HEK293 (cell line): Measurements from ENCODE around the gene LARP1.

Source experiments
- CTCF ChIA-PET: fragments of 350-600 bp; formaldehyde crosslinking; extraction: SDS; loops from one replicate; lab custom pipeline; 2021; ENCODE audit warnings: antibody characterized with exemption; lab: Yijun Ruan, JAX
- POLR2A ChIA-PET: fragments of 300-600 bp; formaldehyde crosslinking; extraction: SDS; loops from one replicate; lab custom pipeline; 2020; ENCODE audit warnings: antibody characterized with exemption, inconsistent platforms; lab: Yijun Ruan, JAX
- H3K27ac ChIP-seq: fragments of 200-500 bp; sonication (Bioruptor generic); 2 replicates; pipeline ENCODE4 v1.5.1; 2014; ENCODE audit warnings: low read depth, low read length, control low read depth, inconsistent platforms; ENCODE audit errors: extremely low read depth
- H3K36me3 ChIP-seq, 2 experiments: fragments of 200-500 bp in 1 of 2; sonication (Bioruptor generic) in 1 of 2; 1 replicate in 1 of 2; 2 replicates in 1 of 2; pipeline ENCODE4 v1.5.1; 2014 to 2017; ENCODE audit warnings: inconsistent platforms in 2 of 2, low read length in 2 of 2; ENCODE audit not compliant: control insufficient read depth in 2 of 2, insufficient read depth in 1 of 2
- H3K4me1 ChIP-seq: fragments of 200-500 bp; sonication (Bioruptor generic); 2 replicates; pipeline ENCODE4 v1.5.1; 2014; ENCODE audit warnings: mild to moderate bottlenecking, low read length, inconsistent platforms; ENCODE audit not compliant: control insufficient read depth, insufficient read depth
- H3K4me3 ChIP-seq: 2 replicates; pipeline ENCODE4 v1.5.1; 2011; ENCODE audit warnings: low read depth, mild to moderate bottlenecking, control low read depth, low read length, moderate library complexity
- H3K9me3 ChIP-seq: fragments of 200-500 bp; sonication (Bioruptor generic); 2 replicates; pipeline ENCODE4 v1.5.1; 2014; ENCODE audit warnings: low read depth, low read length, inconsistent platforms; ENCODE audit not compliant: control insufficient read depth, insufficient read depth
- BCL11A ChIP-seq: fragments of 450-650 bp; formaldehyde crosslinking; IDR thresholded peaks from 2 replicates; pipeline ENCODE4 v1.5.1; 2016; ENCODE audit warnings: low read depth, missing biosample characterization, missing genetic modification characterization
- BCL6B ChIP-seq: fragments of 450-650 bp; formaldehyde crosslinking; IDR thresholded peaks from 2 replicates; pipeline ENCODE4 v1.5.1; 2017; ENCODE audit warnings: missing biosample characterization, missing genetic modification characterization
- GLIS2 ChIP-seq: fragments of 450-650 bp; formaldehyde crosslinking; IDR thresholded peaks from 2 replicates; pipeline ENCODE4 v1.5.1; 2016; ENCODE audit warnings: missing biosample characterization, missing genetic modification characterization
- HOXA7 ChIP-seq: sonication (generic); formaldehyde crosslinking; IDR thresholded peaks from 2 replicates; pipeline ENCODE4 v1.8.1; 2022; ENCODE audit warnings: missing genetic modification reagents, borderline replicate concordance
- KLF17 ChIP-seq: fragments of 450-650 bp; formaldehyde crosslinking; IDR thresholded peaks from 2 replicates; pipeline ENCODE4 v1.5.1; 2016; ENCODE audit warnings: missing biosample characterization, missing genetic modification characterization
- MEIS1 ChIP-seq: sonication (generic); formaldehyde crosslinking; IDR thresholded peaks from 2 replicates; pipeline ENCODE4 v1.8.1; 2022; ENCODE audit warnings: missing genetic modification reagents, mild to moderate bottlenecking, borderline replicate concordance
- RBAK ChIP-seq: fragments of 450-650 bp; formaldehyde crosslinking; IDR thresholded peaks from 2 replicates; pipeline ENCODE4 v1.5.1; 2016; ENCODE audit warnings: missing biosample characterization, missing genetic modification characterization
- YY2 ChIP-seq: fragments of 450-650 bp; formaldehyde crosslinking; IDR thresholded peaks from 2 replicates; pipeline ENCODE4 v1.5.1; 2016; ENCODE audit warnings: missing biosample characterization, missing genetic modification characterization
- ZBTB1 ChIP-seq: fragments of 450-650 bp; formaldehyde crosslinking; IDR thresholded peaks from 2 replicates; pipeline ENCODE4 v1.5.1; 2016; ENCODE audit warnings: missing biosample characterization, missing genetic modification characterization
- ZNF10 ChIP-seq: fragments of 450-650 bp; formaldehyde crosslinking; IDR thresholded peaks from 2 replicates; pipeline ENCODE4 v1.5.1; 2017; ENCODE audit warnings: missing biosample characterization, missing genetic modification characterization
- ZNF121 ChIP-seq: fragments of 450-650 bp; formaldehyde crosslinking; IDR thresholded peaks from 2 replicates; pipeline ENCODE4 v1.5.1; 2016; ENCODE audit warnings: missing biosample characterization, missing genetic modification characterization
- ZNF146 ChIP-seq: fragments of 450-650 bp; formaldehyde crosslinking; IDR thresholded peaks from 2 replicates; pipeline ENCODE4 v1.5.1; 2016; ENCODE audit warnings: missing biosample characterization, missing genetic modification characterization
- ZNF169 ChIP-seq: fragments of 450-650 bp; formaldehyde crosslinking; IDR thresholded peaks from 2 replicates; pipeline ENCODE4 v1.5.1; 2016; ENCODE audit warnings: missing biosample characterization, missing genetic modification characterization
- ZNF174 ChIP-seq: fragments of 450-650 bp; formaldehyde crosslinking; IDR thresholded peaks from 2 replicates; pipeline ENCODE4 v1.5.0; 2017; ENCODE audit warnings: missing biosample characterization, mild to moderate bottlenecking, missing genetic modification characterization
- ZNF175 ChIP-seq: fragments of 450-650 bp; formaldehyde crosslinking; IDR thresholded peaks from 2 replicates; pipeline ENCODE4 v1.5.1; 2016; ENCODE audit warnings: missing biosample characterization, missing genetic modification characterization
- ZNF354C ChIP-seq: fragments of 450-650 bp; formaldehyde crosslinking; IDR thresholded peaks from 2 replicates; pipeline ENCODE4 v1.5.1; 2016; ENCODE audit warnings: missing biosample characterization, missing genetic modification characterization, low read depth, borderline replicate concordance
- ZNF473 ChIP-seq: fragments of 450-650 bp; formaldehyde crosslinking; IDR thresholded peaks from 2 replicates; pipeline ENCODE4 v1.5.1; 2017; ENCODE audit warnings: missing biosample characterization, missing genetic modification characterization
- ZNF48 ChIP-seq: fragments of 450-650 bp; formaldehyde crosslinking; IDR thresholded peaks from 2 replicates; pipeline ENCODE4 v1.5.1; 2016; ENCODE audit warnings: missing biosample characterization, missing genetic modification characterization
- ZNF488 ChIP-seq: fragments of 450-650 bp; formaldehyde crosslinking; IDR thresholded peaks from 2 replicates; pipeline ENCODE4 v1.5.1; 2016; ENCODE audit warnings: missing biosample characterization, missing genetic modification characterization
- ZNF514 ChIP-seq: fragments of 450-650 bp; formaldehyde crosslinking; IDR thresholded peaks from 2 replicates; pipeline ENCODE4 v1.5.1; 2016; ENCODE audit warnings: missing biosample characterization, missing genetic modification characterization
- ZNF530 ChIP-seq: fragments of 450-650 bp; formaldehyde crosslinking; IDR thresholded peaks from 2 replicates; pipeline ENCODE4 v1.5.1; 2016; ENCODE audit warnings: low read depth, missing biosample characterization, missing genetic modification characterization
- ZNF548 ChIP-seq: fragments of 450-650 bp; formaldehyde crosslinking; IDR thresholded peaks from 2 replicates; pipeline ENCODE4 v1.5.1; 2016; ENCODE audit warnings: missing biosample characterization, missing genetic modification characterization
- ZNF561 ChIP-seq: fragments of 450-650 bp; IDR thresholded peaks from 2 replicates; pipeline ENCODE4 v1.5.1; 2018; ENCODE audit warnings: missing biosample characterization, missing genetic modification characterization, borderline replicate concordance
- ZNF580 ChIP-seq: fragments of 450-650 bp; formaldehyde crosslinking; IDR thresholded peaks from 2 replicates; pipeline ENCODE4 v1.5.1; 2016; ENCODE audit warnings: missing biosample characterization, missing genetic modification characterization
- ZNF629 ChIP-seq: fragments of 450-650 bp; formaldehyde crosslinking; IDR thresholded peaks from 2 replicates; pipeline ENCODE4 v1.5.1; 2017; ENCODE audit warnings: missing biosample characterization, missing genetic modification characterization
- ZNF76 ChIP-seq: fragments of 450-650 bp; formaldehyde crosslinking; IDR thresholded peaks from 2 replicates; pipeline ENCODE4; 2016; ENCODE audit warnings: low read depth, missing biosample characterization, missing genetic modification characterization, borderline replicate concordance
- ZNF785 ChIP-seq: fragments of 450-650 bp; formaldehyde crosslinking; IDR thresholded peaks from 2 replicates; pipeline ENCODE4 v1.5.1; 2016; ENCODE audit warnings: missing biosample characterization, missing genetic modification characterization
- ZNF791 ChIP-seq: fragments of 450-650 bp; formaldehyde crosslinking; IDR thresholded peaks from 2 replicates; pipeline ENCODE4 v1.5.1; 2016; ENCODE audit warnings: missing biosample characterization, missing genetic modification characterization
- ZSCAN30 ChIP-seq: fragments of 450-650 bp; IDR thresholded peaks from 2 replicates; pipeline ENCODE4 v1.5.1; 2018; ENCODE audit warnings: missing biosample characterization, mild to moderate bottlenecking, missing genetic modification characterization, moderate library complexity
- ZXDB ChIP-seq: fragments of 450-650 bp; formaldehyde crosslinking; IDR thresholded peaks from 2 replicates; pipeline ENCODE4 v1.5.1; 2016; ENCODE audit warnings: missing biosample characterization, missing genetic modification characterization

LARP1 gene

GRCh38 chr5:154830219-154830595 lies 75.0 kb downstream of the LARP1 start:
- TF ChIP-seq ZNF175 (tag by site-specific recombination) = no peak
- no peak for TF ChIP-seq ZNF488 (tag by site-specific recombination)
- no peak for TF ChIP-seq ZNF785 (tag by site-specific recombination)
- TF ChIP-seq ZXDB (tag by site-specific recombination) = no peak
- TF ChIP-seq KLF17 (tag by site-specific recombination) = no peak
- TF ChIP-seq ZBTB1 (tag by site-specific recombination) = no peak
- no peak for TF ChIP-seq ZNF76 (tag by site-specific recombination)
- TF ChIP-seq ZNF354C (tag by site-specific recombination) = no peak
- no peak for TF ChIP-seq ZNF629 (tag by site-specific recombination)
- no peak for TF ChIP-seq BCL6B (tag by site-specific recombination)
- no peak for TF ChIP-seq ZNF174 (tag by site-specific recombination)
- Histone ChIP-seq H3K27ac (no peak overlapping the region), H3K36me3 (peaks cover 31 to 33% of the 10 kb centered on the region in 2 experiments; a peak in 2 of 3 replicates), H3K4me3 (no peak overlapping the region), H3K9me3 (no peaks in the 10 kb centered on the region), H3K4me1 (peaks cover 10% of the 10 kb centered on the region; the same call in 1 of the 2 replicates)
- POLR2A ChIA-PET = no interaction called here
- CTCF ChIA-PET = no interaction called here

GRCh38 chr5:154830596-154830995 lies 75.4 kb downstream of the LARP1 start:
- no peak overlapping the region for H3K4me3 ChIP-seq
- ChIA-PET POLR2A (no interaction called here), CTCF (no interaction called here)
- no peak overlapping the region for H3K27ac ChIP-seq
- H3K36me3 ChIP-seq = peaks cover 31 to 33% of the 10 kb centered on the region in 2 experiments; a peak in 2 of 3 replicates
- no peak for TF ChIP-seq YY2 (tag by site-specific recombination)
- no peak for TF ChIP-seq ZNF791 (tag by site-specific recombination)
- no peak for TF ChIP-seq ZNF530 (tag by site-specific recombination)
- no peak for TF ChIP-seq ZNF473
- TF ChIP-seq ZNF121 (tag by site-specific recombination) = no peak
- no peak for TF ChIP-seq ZNF48
- TF ChIP-seq ZNF146 (tag by site-specific recombination) = no peak
- TF ChIP-seq GLIS2 = no peak
- no peak for TF ChIP-seq RBAK (tag by site-specific recombination)
- no peak for TF ChIP-seq ZNF175 (tag by site-specific recombination)
- TF ChIP-seq ZSCAN30 (tag by site-specific recombination) = no peak
- TF ChIP-seq ZNF580 (tag by site-specific recombination) = no peak
- no peak for TF ChIP-seq MEIS1 (CRISPR knock-in tag)
- no peak for TF ChIP-seq HOXA7 (CRISPR knock-in tag)
- no peak for TF ChIP-seq ZNF561 (tag by site-specific recombination)
- no peak for TF ChIP-seq BCL11A
- TF ChIP-seq ZNF548 = no peak
- TF ChIP-seq ZNF10 (tag by site-specific recombination) = no peak
- no peak for TF ChIP-seq ZNF514 (tag by site-specific recombination)
- no peak for TF ChIP-seq ZNF169 (tag by site-specific recombination)
- H3K9me3 ChIP-seq = no peaks in the 10 kb centered on the region
- peaks cover 12% of the 10 kb centered on the region; the same call in 1 of the 2 replicates for H3K4me1 ChIP-seq
